SIG-M5 treated with dmso at 0.1 percent for 504 hours (cell line): ENCODE results near the gene DAPK2.

Source experiments
- DNase-seq: peaks from one replicate; lab custom pipeline; 2025; ENCODE audit not compliant: unreplicated experiment; lab: John Stamatoyannopoulos, UW

The DAPK2 gene

DNA sequence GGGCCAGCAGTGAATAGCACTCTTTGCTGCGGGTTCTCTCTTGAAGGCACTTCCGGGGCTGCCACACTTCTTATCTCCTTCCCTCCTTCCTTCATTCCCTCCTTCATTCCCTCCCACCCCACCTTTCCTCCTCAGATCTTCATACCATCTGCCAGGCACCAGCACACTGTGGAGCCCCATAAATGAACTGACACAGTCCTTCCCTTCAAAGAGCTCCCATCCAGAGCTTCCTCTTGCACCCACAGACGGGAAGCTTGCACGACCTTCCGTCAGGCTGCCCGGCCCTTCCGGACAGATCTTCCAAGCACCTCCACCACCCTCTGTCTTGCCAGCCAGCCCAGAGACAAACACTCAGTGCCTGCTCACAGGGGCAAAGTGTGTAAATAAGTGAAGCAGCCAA lies 147.1 kb downstream of the DAPK2 start:
- no peak for DNase-seq

DNA sequence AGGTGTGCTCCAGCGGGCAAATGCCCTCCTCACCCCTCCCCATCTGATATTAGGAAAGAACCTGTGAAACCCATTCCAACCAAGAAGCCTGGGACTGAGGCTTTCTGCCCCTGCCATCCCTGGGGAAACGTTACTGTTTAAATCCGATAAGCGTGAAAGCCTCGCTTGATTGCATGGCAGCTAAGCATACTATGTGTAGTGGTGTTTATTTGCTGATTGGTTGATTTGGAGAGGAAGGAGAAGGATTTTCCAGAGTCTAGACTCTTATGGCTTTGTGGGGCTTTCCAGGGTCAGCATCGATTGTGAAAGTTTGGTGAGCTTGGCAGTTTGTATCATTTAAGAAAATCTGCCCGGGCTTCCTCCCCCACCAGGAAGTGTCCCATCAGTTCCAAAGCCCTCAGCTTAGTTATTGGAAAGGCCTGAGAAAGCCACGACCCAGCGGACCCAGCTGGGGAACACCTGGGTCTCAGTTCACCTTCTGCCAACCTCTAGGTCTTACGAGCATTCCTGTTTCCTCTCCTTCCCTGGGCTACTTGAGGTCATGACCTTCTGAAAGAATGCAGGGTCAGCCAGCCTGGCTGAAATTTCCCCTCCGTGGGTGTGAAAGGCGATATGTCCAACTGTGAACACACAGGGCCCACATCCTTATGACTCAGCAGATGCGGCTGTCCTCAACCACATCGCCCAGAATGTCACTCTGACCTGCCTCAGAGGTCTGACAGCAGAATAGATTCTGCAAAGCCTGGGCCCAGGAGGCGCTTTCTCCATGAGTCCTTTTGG lies 149.8 kb downstream of the DAPK2 start:
- DNase-seq: peak; percentile 38

- DNase-seq: no peak
These were observed 150.5 kb downstream of the DAPK2 start for GRCh38 chr15:63895787-63896218.

- DNase-seq: no peak
These were observed 151.1 kb downstream of the DAPK2 start for GRCh38 chr15:63895194-63895593.

GRCh38 chr15:63894662-63894949 lies 151.7 kb downstream of the DAPK2 start:
- no peak for DNase-seq

DNA sequence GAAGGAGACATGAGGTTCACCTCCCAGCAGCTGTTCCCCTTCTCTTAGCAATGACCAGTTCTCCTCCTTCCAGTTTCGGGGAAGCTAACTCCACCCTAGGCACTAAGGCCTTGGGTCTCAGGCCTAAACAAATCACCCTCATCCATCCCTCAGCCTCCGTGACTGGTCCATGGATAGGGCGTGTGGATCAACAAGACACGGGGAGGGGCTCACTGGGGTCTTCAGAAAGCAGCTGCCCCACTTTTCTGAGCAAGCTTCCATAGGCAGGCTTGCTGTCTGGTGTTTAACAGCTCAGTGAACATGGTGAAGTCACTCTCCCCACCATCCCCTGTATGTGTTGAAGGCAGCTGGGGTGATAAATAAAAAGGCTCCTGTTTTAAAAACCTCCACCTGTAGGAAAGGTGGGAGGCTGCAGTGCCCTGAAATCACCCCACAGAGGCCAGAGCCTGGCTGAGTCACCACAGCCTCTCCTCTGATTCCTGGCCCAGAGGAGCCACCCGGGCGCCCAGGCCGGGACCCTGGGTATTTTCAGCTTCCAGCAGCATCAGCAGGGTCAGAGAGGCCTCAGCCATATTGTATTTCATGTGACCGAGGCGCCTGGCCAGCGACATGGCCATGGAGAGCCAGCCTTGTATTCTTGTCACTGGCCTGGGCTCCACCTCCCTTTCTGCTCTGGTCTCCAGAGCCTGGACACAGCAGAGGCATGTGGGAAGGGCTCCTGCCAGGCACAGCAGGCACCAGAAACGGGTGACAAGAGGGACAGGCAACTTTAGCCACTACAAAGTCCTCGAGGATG lies 152.2 kb downstream of the DAPK2 start:
- no peak for DNase-seq

GRCh38 chr15:63892794-63893441 lies 153.4 kb downstream of the DAPK2 start:
- DNase-seq: peak; percentile 93

- DNase-seq: no peak
These were observed 154.5 kb downstream of the DAPK2 start for GRCh38 chr15:63891768-63892133.

- DNase-seq: peak; percentile 46
These were observed 155.1 kb downstream of the DAPK2 start for GRCh38 chr15:63891079-63891767.

DNA sequence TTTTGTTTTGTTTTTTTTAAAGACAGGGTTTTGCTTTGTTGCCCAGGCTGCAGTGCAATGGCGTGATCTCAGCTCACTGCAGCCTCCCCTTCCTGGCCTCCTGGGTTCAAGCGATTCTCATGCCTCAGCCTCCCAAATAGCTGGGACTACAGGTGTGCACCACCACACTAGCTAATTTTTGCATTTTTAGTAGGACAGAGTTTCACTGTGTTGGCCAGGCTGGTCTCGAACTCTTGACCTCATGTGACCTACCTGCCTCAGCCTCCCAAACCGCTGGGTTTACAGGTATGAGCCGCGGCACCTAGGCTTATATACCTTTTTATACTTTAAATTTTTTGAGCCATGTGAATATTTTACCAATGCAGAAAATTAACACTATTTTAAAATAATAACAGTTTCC lies 155.7 kb downstream of the DAPK2 start:
- DNase-seq: no peak

DNA sequence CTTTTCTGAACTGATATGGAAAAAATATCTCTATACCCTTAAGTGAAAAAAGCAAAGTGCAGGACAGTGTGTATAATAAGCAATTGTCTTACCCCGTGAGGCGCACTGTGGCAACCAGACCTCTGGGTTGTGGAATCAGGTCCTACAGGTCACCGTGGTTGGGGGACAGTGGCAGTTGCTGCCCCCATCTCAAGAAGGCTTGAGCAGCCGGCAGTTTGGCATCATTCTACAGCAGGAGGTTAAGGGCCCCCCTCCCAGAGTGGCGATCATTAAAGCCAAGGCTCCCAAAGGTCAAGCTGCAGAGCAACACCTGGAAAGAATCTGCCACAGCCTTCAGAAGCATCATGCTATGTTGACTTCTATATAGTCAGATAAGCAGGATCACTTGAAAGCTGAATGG lies 156.5 kb downstream of the DAPK2 start:
- no peak for DNase-seq

DNA sequence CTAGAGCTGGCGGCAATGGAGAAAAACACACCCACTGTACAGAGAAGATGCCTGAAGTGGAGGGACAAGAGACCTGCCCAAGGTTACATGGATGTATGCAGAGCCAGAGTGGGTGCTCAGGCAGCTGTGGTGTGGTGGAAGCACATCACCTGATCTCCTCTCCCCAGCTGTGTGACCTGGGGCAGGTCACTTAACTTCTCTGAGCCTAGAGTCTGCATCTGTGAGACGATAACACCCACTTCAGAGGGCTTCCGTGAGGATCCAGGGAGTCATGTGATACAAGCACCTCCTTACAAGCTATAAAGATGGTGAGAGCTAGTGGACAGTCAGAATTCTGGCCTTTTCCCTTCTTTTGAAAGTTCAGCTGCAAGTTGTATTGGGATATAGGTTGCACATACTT lies 157.5 kb downstream of the DAPK2 start:
- DNase-seq: no peak

- no peak for DNase-seq
These were observed 158.1 kb downstream of the DAPK2 start for GRCh38 chr15:63888146-63888545.

GRCh38 chr15:63887630-63888029 lies 158.7 kb downstream of the DAPK2 start:
- peak; percentile 12 for DNase-seq

DNA sequence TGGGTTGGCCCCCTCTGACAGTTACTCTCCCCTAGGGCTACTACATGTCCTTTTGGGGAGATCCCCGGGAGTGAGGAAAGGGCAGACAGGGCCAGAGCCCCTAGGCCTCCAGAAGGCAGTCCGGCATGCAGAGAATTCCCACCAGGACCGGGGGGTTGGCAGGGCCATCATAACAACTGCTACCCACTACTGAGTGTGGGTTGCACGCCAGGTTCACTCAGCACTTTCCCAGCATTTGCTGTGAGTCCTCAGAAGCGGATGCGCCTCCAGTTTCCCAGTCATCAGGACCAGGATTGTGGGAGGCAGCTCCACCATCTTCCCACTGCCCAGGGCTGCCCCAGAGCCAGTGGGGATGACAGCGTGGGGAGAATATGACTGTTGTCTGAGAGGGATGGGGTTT lies 161.3 kb downstream of the DAPK2 start:
- DNase-seq: no peak

GRCh38 chr15:63881431-63881830 lies 164.9 kb downstream of the DAPK2 start:
- DNase-seq: no peak

- DNase-seq: no peak
These were observed 165.5 kb downstream of the DAPK2 start for GRCh38 chr15:63880744-63881143.

DNA sequence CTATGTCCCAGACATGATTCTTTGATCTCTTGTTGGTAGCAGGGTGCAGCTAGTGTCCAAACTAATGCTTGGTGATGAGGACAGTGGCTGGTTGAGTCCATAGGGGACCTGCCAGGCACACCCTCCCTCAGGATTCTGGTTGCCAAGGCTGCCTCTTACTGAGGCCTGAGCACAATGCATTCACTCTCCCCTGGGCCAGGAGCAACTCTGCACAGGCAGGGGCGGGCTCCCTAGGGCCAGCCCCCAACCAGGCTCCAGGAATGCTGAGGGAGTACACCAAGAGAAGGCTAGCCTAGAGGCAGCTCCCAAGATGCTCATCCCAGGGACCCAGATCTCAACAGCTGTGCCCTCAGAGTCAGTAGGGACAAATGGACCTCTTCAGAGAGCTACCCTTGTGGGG lies 166.3 kb downstream of the DAPK2 start:
- DNase-seq: no peak

DNA sequence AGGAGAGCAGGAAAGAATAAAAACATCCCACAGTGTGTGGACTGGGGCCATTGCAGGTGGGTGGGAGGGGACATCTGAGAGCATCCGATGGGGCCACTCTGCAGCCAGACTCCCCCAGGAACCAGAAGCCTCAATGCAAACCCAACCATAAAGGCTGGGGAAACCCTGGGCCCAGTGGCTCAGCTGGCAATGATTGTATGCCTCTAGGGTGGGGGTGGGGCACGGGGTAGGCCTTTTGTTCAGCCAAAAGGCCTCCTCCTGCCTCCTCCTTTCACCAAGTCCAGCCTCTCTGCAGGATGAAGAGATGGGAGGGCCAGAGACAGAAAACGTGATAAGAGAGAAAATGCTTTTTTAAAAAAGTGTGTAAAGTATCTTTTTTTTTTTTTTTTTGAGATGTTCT lies 167.1 kb downstream of the DAPK2 start:
- DNase-seq: no peak

GRCh38 chr15:63877713-63878271 lies 168.5 kb downstream of the DAPK2 start:
- DNase-seq: no peak

DNA sequence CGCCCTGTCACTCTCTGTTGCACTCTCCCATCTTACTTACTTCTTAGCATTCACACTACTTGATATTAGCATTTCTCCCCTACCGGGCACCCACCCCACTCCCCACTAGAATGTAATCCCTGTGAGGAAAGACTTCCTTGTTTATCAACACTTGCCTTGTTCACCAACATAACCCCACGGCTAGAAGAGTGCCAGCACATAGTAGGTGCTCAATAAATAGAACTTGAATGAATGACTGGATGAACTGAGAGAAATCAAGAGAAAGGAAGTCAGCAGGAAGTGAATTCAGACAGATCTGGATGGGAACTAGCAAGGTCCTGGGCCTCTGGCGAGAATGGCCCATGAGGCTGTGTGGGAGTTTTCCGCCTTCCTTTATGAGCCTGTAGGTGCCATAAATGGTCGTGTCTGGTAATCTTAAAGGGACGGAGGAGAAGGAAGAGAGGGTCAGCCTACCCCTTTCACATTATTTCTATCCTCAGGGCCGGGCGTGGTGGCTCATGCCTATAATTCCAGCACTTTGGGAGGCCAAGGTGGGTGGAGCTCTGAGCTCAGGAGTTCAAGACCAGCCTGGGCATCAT lies 170.1 kb downstream of the DAPK2 start:
- no peak for DNase-seq
